Stimulated activated naive CD4-positive, alpha-beta T cell treated with Interleukin-2 at 50 U/mL for 16 hours (primary cell): Measurements from ENCODE around the gene IGSF21.

ENCODE experiments used
- DNase-seq: peaks from one replicate; lab custom pipeline; 2025; lab: John Stamatoyannopoulos, UW

IGSF21 gene

GRCh38 chr1:18119771-18120377 is 12.3 kb downstream of the IGSF21 start:
- DNase-seq, result no peak

GRCh38 chr1:18120638-18121037 is 13.0 kb downstream of the IGSF21 start:
- DNase-seq, result no peak

GRCh38 chr1:18121072-18121820 is 13.6 kb downstream of the IGSF21 start:
- no peak for DNase-seq

- DNase-seq, result no peak
Observed at GRCh38 chr1:18123467-18123992, 15.9 kb downstream of the IGSF21 start.

GRCh38 chr1:18124977-18125376 is 17.4 kb downstream of the IGSF21 start:
- DNase-seq, result no peak

- no peak for DNase-seq
Observed at GRCh38 chr1:18126616-18127015, 19.0 kb downstream of the IGSF21 start.

GRCh38 chr1:18128298-18128697 is 20.7 kb downstream of the IGSF21 start:
- no peak for DNase-seq

- no peak for DNase-seq
Observed at GRCh38 chr1:18130356-18130755, 22.8 kb downstream of the IGSF21 start.

GRCh38 chr1:18132022-18132710 is 24.6 kb downstream of the IGSF21 start:
- DNase-seq, result no peak

GRCh38 chr1:18132711-18133541 is 25.3 kb downstream of the IGSF21 start:
- DNase-seq, result no peak

GRCh38 chr1:18134324-18135046 is 26.9 kb downstream of the IGSF21 start:
- DNase-seq, result no peak

GRCh38 chr1:18137759-18138345 is 30.3 kb downstream of the IGSF21 start:
- no peak for DNase-seq

GRCh38 chr1:18139198-18139981 is 31.8 kb downstream of the IGSF21 start:
- DNase-seq, result no peak

GRCh38 chr1:18140411-18140810 is 32.8 kb downstream of the IGSF21 start:
- DNase-seq, result no peak

GRCh38 chr1:18141661-18142060 is 34.1 kb downstream of the IGSF21 start:
- DNase-seq, result no peak

GRCh38 chr1:18142471-18142870 is 34.9 kb downstream of the IGSF21 start:
- no peak for DNase-seq

- DNase-seq, result no peak
Observed at GRCh38 chr1:18142969-18143368, 35.4 kb downstream of the IGSF21 start.

- DNase-seq, result no peak
Observed at GRCh38 chr1:18144062-18144461, 36.5 kb downstream of the IGSF21 start.

- DNase-seq, result no peak
Observed at GRCh38 chr1:18144916-18145647, 37.5 kb downstream of the IGSF21 start.
